Transverse colon (tissue), 4 donors: ENCODE results near the gene FASN. TPM values are rescaled to one million over a fixed set of nuclear protein-coding genes. Genes with fewer than 3 reads are reported as not detected.

Experiments used
- DNase-seq: peaks from one replicate; pipeline ENCODE4 v3.0.0-alpha.2; 2019
- H3K27ac ChIP-seq, 4 donors: fragments of 200-600 bp; sonication (generic); 2 replicates each; pipeline ENCODE4 v1.5.1; 2016 to 2018; ENCODE audit warnings: inconsistent platforms in 4 of 4
- H3K27me3 ChIP-seq: fragments of 200-600 bp; sonication (generic); 2 replicates; pipeline ENCODE4 v1.5.1; 2017; ENCODE audit warnings: inconsistent platforms
- H3K36me3 ChIP-seq, 4 donors: fragments of 200-600 bp; sonication (generic); 2 replicates each; pipeline ENCODE4 v1.5.1; 2017 to 2019; ENCODE audit warnings: inconsistent platforms in 4 of 4
- H3K4me1 ChIP-seq, 4 donors: fragments of 200-600 bp; sonication (generic); 2 replicates each; pipeline ENCODE4 v1.5.1; 2017 to 2020; ENCODE audit warnings: inconsistent platforms in 4 of 4
- H3K4me3 ChIP-seq, 4 donors: fragments of 200-600 bp; sonication (generic); 1 replicate in 1 of 4; 2 replicates in 3 of 4; pipeline versions ENCODE4 v1.5.1 to v1.6.1; 2017 to 2019; ENCODE audit warnings: inconsistent platforms in 4 of 4
- H3K9me3 ChIP-seq, 2 donors: fragments of 200-600 bp; sonication (generic); 2 replicates each; pipeline ENCODE4 v1.5.1; 2017 to 2019; ENCODE audit warnings: inconsistent platforms in 2 of 2
- EP300 ChIP-seq: sonication (generic); formaldehyde crosslinking; IDR thresholded peaks from one replicate; pipeline ENCODE4 v1.6.1; 2017; ENCODE audit warnings: antibody characterized with exemption, low read depth
- POLR2A ChIP-seq: fragments of 450-650 bp; IDR thresholded peaks from one replicate; pipeline ENCODE4 v1.6.1; 2016; ENCODE audit warnings: antibody characterized with exemption, mild to moderate bottlenecking, moderate library complexity
- POLR2AphosphoS5 ChIP-seq, 3 donors: sonication (generic); formaldehyde crosslinking; IDR thresholded peaks; one replicate each; pipeline ENCODE4 v1.6.1; 2016; ENCODE audit warnings: antibody characterized with exemption in 3 of 3
- WGBS, 2 donors: methylation state at CpG; one replicate each; pipeline ENCODE4 v1.1.5; 2018; ENCODE audit warnings: low coverage in 1 of 2; 5-methylcytosine and 5-hydroxymethylcytosine counted together
- in situ Hi-C, 4 donors: fragments of 200-750 bp; cut with MboI; loops; one replicate each; pipeline versions ENCODE4 v1.15.0 to v1.15.1; 2017; ENCODE audit warnings: low sequenced_read_pairs in 3 of 4, low pct_ligation_motif_present in 1 of 4, low pct_unique_long_range_greater_than_20kb in 1 of 4
- intact Hi-C: fragments of 100-400 bp; cut with DNase I; formaldehyde crosslinking; loops from one replicate; pipeline ENCODE4 v1.15.1; 2023; ENCODE audit warnings: low total_unique reads
- total RNA-seq, 4 donors: library from RNA; depleted of rRNA; stranded (reverse); fragments of >200 nt; gene quantifications; one replicate each; pipeline ENCODE4 v1.1.0, GENCODE V29; 2016
- TF ChIP-seq, protein P1 (sequence below), 5 experiments: fragments of 200-600 bp in 3 of 5; fragments of 450-650 bp in 2 of 5; sonication (generic) in 3 of 5; IDR thresholded peaks; 1 replicate in 2 of 5; 2 replicates in 3 of 5; pipeline ENCODE4 v1.5.1; 2016 to 2017; ENCODE audit warnings: antibody characterized with exemption in 5 of 5, inconsistent platforms in 3 of 5, mild to moderate bottlenecking in 2 of 5, moderate library complexity in 1 of 5

Gene FASN
- total RNA-seq, 4 donors from 2014 or later = 25.1 to 185 (median 99.4) TPM

DNA sequence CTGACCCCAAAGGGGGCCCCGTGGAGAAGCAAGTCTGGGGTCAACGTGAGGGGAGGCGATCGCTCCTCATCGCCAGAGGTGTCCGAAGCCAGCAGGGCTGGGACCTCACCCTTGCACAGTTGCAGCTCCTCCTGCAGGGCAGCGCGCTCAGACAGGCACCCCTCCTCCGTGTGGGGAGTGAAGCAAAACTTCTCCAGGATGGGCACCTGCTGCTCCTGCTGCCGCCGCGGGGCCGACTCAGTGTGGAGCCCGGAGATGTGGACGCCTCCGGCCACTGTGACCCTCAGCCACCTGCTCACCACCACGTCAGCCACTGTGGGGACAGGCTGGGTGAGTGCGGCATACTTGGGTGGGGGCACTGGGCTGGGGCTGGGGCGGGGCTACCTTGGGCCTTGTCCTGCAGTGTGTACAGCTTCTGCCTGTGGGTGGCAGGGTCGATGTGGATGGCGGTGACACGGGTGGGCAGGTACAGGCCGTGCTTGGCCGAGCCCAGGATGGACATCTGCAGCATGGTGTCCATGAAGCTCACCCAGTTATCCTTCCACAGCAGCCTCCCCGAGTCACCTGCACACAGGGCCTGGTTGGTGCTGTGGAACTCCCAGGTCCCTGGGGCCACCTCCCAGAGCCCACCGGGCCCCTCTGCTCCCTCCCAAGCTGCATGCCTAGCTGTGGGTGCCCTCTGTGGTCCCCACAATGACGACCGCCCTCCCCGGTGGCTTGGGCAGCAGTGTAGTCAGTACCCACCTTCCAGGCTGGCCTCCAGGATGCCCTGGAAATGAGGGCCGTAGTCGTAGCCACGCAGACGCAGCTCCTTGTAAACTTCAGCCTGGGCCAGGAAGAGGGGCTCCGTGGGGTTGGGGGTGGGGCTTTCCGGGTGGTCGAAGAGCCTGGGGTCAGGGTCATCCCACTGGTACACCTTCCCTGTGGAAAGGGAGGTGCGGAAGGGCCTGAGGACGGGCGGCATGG, 10.8 kb downstream of the FASN start:
- DNase-seq = no peak
- H3K36me3 ChIP-seq = peaks cover 0 to 97% (median 32%) of the 10 kb centered on the region in 4 donors
- TF ChIP-seq, protein P1, sequence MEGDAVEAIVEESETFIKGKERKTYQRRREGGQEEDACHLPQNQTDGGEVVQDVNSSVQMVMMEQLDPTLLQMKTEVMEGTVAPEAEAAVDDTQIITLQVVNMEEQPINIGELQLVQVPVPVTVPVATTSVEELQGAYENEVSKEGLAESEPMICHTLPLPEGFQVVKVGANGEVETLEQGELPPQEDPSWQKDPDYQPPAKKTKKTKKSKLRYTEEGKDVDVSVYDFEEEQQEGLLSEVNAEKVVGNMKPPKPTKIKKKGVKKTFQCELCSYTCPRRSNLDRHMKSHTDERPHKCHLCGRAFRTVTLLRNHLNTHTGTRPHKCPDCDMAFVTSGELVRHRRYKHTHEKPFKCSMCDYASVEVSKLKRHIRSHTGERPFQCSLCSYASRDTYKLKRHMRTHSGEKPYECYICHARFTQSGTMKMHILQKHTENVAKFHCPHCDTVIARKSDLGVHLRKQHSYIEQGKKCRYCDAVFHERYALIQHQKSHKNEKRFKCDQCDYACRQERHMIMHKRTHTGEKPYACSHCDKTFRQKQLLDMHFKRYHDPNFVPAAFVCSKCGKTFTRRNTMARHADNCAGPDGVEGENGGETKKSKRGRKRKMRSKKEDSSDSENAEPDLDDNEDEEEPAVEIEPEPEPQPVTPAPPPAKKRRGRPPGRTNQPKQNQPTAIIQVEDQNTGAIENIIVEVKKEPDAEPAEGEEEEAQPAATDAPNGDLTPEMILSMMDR (IDR thresholded peaks at IDR 0.05) = no peak
- TF ChIP-seq EP300 (no peak), POLR2AphosphoS5 (IDR thresholded peaks at IDR 0.05) (no peak), POLR2A (no peak)
- in situ Hi-C loops (no loop called here), intact Hi-C loops (no loop called here)
- H3K27me3 ChIP-seq = no peaks in the 10 kb centered on the region
- no peak overlapping the region for H3K4me3 ChIP-seq
- no peak overlapping the region for H3K27ac ChIP-seq
- no peaks in the 10 kb centered on the region for H3K9me3 ChIP-seq
- no peaks in the 10 kb centered on the region for H3K4me1 ChIP-seq
- WGBS, 2 donors = 90% methylated on average over 38 of the region's 39 CpGs; no CpG with 5 or more reads in 1 of the 2 donors

DNA sequence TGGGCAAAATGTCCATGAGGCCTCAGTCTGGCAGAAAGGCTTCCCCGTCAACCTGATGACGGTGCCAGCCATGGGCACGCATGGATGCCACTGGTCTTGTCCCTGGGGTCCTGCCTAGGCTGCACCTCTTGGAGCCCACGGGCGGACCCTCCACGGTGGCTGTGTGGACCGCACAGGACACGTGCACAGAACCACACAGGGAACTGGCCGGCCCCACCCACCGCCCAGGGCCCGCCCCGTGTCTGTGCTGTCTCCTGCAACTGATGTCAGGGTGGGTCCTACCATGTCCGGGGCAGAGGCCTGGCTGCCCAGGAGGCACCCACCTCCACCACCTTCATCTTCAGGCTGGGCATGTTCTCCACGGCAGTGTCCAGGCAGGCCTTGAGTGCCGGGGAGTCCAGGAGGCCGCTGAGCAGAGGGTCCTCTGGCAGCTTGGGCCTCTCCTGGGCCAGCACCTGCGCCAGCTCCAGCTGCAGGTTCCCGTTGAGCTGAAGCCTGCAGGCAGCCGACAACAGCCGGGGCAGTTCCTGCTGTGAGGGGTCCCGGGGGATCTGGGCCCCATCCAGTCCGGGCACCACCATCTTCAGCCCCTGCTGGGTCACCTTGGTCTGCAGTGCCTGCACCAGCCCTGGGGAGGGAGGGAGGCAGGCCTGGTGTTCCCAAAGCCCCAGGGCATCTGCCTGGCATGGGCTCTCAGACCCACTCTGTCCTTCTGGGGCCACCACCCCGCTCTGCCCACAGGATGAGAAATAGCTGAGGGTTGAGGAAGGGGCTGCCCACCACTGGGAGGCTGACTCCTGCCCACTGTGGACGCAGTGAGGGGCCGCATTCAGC, 11.9 kb downstream of the FASN start:
- Histone ChIP-seq H3K36me3 (peaks cover 0 to 95% (median 30%) of the 10 kb centered on the region in 4 donors), H3K9me3 (no peaks in the 10 kb centered on the region), H3K27ac (no peak overlapping the region), H3K27me3 (no peaks in the 10 kb centered on the region), H3K4me3 (no peak overlapping the region), H3K4me1 (no peaks in the 10 kb centered on the region)
- in situ Hi-C loops (no loop called here), intact Hi-C loops (no loop called here)
- DNase-seq = no peak
- 88% methylated on average over 15 of the region's 25 CpGs; no CpG with 5 or more reads in 1 of the 2 donors for WGBS, 2 donors
- TF ChIP-seq, protein P1 (IDR thresholded peaks at IDR 0.05) = no peak
- TF ChIP-seq POLR2AphosphoS5 (IDR thresholded peaks at IDR 0.05) (no peak), EP300 (no peak), POLR2A (no peak)

DNA sequence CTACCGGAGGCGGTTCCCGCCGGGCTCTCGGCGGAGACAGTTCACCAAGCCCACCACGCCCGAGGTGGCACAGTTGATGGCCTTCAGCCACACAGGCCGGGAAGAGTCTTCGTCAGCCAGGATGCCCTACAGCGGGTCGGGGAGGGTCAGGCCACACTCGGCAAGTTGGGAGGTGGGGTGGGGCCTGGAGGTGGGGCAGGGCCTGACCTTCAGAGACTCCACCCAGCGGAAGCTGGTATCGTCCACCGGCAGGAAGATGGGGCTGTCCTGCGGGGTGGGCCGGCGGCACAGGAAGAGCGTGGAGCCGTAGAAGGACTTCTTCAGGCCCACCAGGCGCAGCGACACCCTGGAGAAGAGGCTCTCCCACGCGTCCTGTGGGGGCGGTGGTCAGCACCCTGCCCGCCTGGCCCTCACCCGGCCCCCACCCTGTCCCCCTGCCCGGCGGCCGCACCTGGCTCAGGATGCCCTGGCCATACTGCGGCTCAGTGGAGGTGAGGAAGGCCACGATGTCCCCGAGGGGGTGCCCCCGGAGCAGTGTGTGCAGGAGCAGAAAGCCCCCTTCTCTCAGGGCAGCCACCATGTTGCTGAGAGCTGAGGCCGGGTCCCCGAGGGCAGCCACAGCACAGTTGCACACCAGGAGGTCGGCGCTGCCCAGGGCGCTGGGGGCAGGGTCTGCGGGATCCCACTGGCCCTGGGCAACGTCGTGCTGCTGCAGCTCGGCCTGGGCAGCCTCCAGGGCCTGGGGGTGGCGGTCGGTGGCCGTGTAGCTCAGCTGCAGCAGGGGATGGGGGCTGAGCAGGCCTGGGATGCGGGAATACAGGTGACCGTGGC, 12.8 kb downstream of the FASN start:
- DNase-seq = no peak
- Histone ChIP-seq H3K4me1 (no peaks in the 10 kb centered on the region), H3K27ac (no peak overlapping the region), H3K27me3 (no peaks in the 10 kb centered on the region), H3K36me3 (peaks cover 0 to 86% (median 27%) of the 10 kb centered on the region in 4 donors), H3K9me3 (no peaks in the 10 kb centered on the region), H3K4me3 (no peak overlapping the region)
- TF ChIP-seq, protein P1 (IDR thresholded peaks at IDR 0.05) = no peak
- TF ChIP-seq EP300 (no peak), POLR2A (no peak), POLR2AphosphoS5 (IDR thresholded peaks at IDR 0.05) (no peak)
- in situ Hi-C loops (no loop called here), intact Hi-C loops (no loop called here)
- WGBS, 2 donors = 89 to 93% methylated on average over 6 to 39 of the region's 49 CpGs
